IPS DF 4.7 (cell line): ENCODE measurements around the gene PPIL1.
"Not testable (repeated sequence)": the region's sequence is repeated elsewhere in the genome, so short reads cannot be mapped to it uniquely, and the experiment has no call there.

Source experiments
- DNase-seq: peaks from one replicate; pipeline ENCODE4 v3.0.0-alpha.2; 2013; ENCODE audit warnings: low spot score; ENCODE audit errors: extremely low read depth

Gene PPIL1

GRCh38 chr6:36874443-36875249 lies at the start of gene PPIL1:
Gene PPIL1 (minus strand): TSS chr6:36874803. CDS start chr6:36874772, 31 bp downstream.
- DNase-seq: peak; percentile 56

- DNase-seq: no peak
Observed at GRCh38 chr6:36924131-36924530, 49.5 kb upstream of the PPIL1 start.

- DNase-seq: no peak
Observed at GRCh38 chr6:36920546-36920945, 45.9 kb upstream of the PPIL1 start.

GRCh38 chr6:36920049-36920448 lies 45.4 kb upstream of the PPIL1 start:
- DNase-seq: no peak

- no peak for DNase-seq
Observed at GRCh38 chr6:36917541-36918193, 43.1 kb upstream of the PPIL1 start.

- no peak for DNase-seq
Observed at GRCh38 chr6:36916126-36916525, 41.5 kb upstream of the PPIL1 start.

GRCh38 chr6:36915599-36915998 lies 41.0 kb upstream of the PPIL1 start:
- DNase-seq: no peak

- DNase-seq: peak; percentile 33
Observed at GRCh38 chr6:36914227-36914794, 39.7 kb upstream of the PPIL1 start.

GRCh38 chr6:36913082-36913481 lies 38.5 kb upstream of the PPIL1 start:
- no peak for DNase-seq

GRCh38 chr6:36912586-36912985 lies 38.0 kb upstream of the PPIL1 start:
- DNase-seq: no peak

- no peak for DNase-seq
Observed at GRCh38 chr6:36912030-36912454, 37.4 kb upstream of the PPIL1 start.

GRCh38 chr6:36908747-36909146 lies 34.1 kb upstream of the PPIL1 start:
- DNase-seq: no peak

- no peak for DNase-seq
Observed at GRCh38 chr6:36907781-36908180, 33.2 kb upstream of the PPIL1 start.

GRCh38 chr6:36906539-36907325 lies 32.1 kb upstream of the PPIL1 start:
- DNase-seq: no peak

GRCh38 chr6:36904851-36905393 lies 30.3 kb upstream of the PPIL1 start:
- DNase-seq: no peak

- no peak for DNase-seq
Observed at GRCh38 chr6:36904114-36904513, 29.5 kb upstream of the PPIL1 start.

- DNase-seq: peak; percentile 11
Observed at GRCh38 chr6:36897609-36898008, 23.0 kb upstream of the PPIL1 start.

- DNase-seq: no peak
Observed at GRCh38 chr6:36893976-36894932, 19.7 kb upstream of the PPIL1 start.

GRCh38 chr6:36891153-36891552 lies 16.6 kb upstream of the PPIL1 start:
- DNase-seq: not testable (repeated sequence)

- DNase-seq: no peak
Observed at GRCh38 chr6:36890112-36890663, 15.6 kb upstream of the PPIL1 start.
